Measurements from ENCODE around the gene SLC1A4. TPM values are rescaled to one million over a fixed set of nuclear protein-coding genes. Genes with fewer than 3 reads are reported as not detected.

SLC1A4 gene
- polyA plus RNA-seq, 1 of the 3 experiments (the other 2 are of a cell fraction), result 4.4 TPM

- Histone ChIP-seq H3K27me3 (ENCODE audit: insufficient read depth) (no peaks in the 10 kb centered on the region), H3K9me2 (no peaks in the 10 kb centered on the region), H4K20me1 (ENCODE audit: insufficient read depth) (no peaks in the 10 kb centered on the region), H3K27ac (ENCODE audit: low read depth in 2 of 2, low read length in 1 of 2) (no peak overlapping the region), H3K36me3 (replicated peaks in 1 of 2; ENCODE audit: control insufficient read depth in 1 of 2, insufficient read depth in 2 of 2, low read length in 1 of 2) (peaks cover 0 to 3% of the 10 kb centered on the region in 2 experiments), H2AFZ (ENCODE audit: low read depth) (no peak overlapping the region), H3K4me1 (ENCODE audit: control insufficient read depth in 1 of 2, insufficient read depth in 2 of 2, low read depth in 1 of 2, low read length in 1 of 2) (peaks cover 0 to 10% of the 10 kb centered on the region in 2 experiments; a peak in 1 of 4 replicates), H3K4me3 (ENCODE audit: low read depth in 2 of 2, low read length in 1 of 2) (no peak overlapping the region), H3F3A (replicated peaks; ENCODE audit: insufficient read depth) (no peaks in the 10 kb centered on the region), H3K9ac (no peak overlapping the region), H3K79me2 (ENCODE audit: insufficient read depth) (no peaks in the 10 kb centered on the region), H3K4me2 (no peak overlapping the region), H3K9me3 (no peaks in the 10 kb centered on the region)
- ChIA-PET CTCF (interaction anchor here (1.1 to 1.9 kb wide), 3 partner anchors 29 to 108 kb away, joined by 4 to 5 read pairs (median 4); no protein-coding TSS in a partner anchor), POLR2A (no interaction called here)
- TF ChIP-seq RAD21 (IDR thresholded peaks at IDR 0.05; ENCODE audit: low read length) (no peak), TEAD4 (IDR thresholded peaks at IDR 0.05; ENCODE audit: borderline replicate concordance, insufficient read depth) (no peak), REST (IDR thresholded peaks at IDR 0.05; ENCODE audit: low read depth, low read length) (no peak), NRF1 (IDR thresholded peaks at IDR 0.05; ENCODE audit: low read depth, low read length) (no peak), MEF2A (IDR thresholded peaks at IDR 0.05; ENCODE audit: borderline replicate concordance, low read depth) (no peak), JUND (IDR thresholded peaks at IDR 0.05) (no peak), POLR2AphosphoS5 (IDR thresholded peaks at IDR 0.05; ENCODE audit: low read depth, low read length) (no peak), FOXJ3 (CRISPR knock-in tag; IDR thresholded peaks at IDR 0.05) (no peak), FOSL2 (IDR thresholded peaks at IDR 0.05; ENCODE audit: borderline replicate concordance, low read depth) (no peak), EZH2phosphoT487 (IDR thresholded peaks at IDR 0.05; ENCODE audit: borderline replicate concordance, low read depth) (no peak), GATA2 (CRISPR knock-in tag; IDR thresholded peaks at IDR 0.05) (no peak), TAF1 (IDR thresholded peaks at IDR 0.05; ENCODE audit: borderline replicate concordance, low read depth, low read length) (no peak), IRF3 (IDR thresholded peaks at IDR 0.05; ENCODE audit: low read depth, low read length) (no peak)
- TF ChIP-seq, protein P1, sequence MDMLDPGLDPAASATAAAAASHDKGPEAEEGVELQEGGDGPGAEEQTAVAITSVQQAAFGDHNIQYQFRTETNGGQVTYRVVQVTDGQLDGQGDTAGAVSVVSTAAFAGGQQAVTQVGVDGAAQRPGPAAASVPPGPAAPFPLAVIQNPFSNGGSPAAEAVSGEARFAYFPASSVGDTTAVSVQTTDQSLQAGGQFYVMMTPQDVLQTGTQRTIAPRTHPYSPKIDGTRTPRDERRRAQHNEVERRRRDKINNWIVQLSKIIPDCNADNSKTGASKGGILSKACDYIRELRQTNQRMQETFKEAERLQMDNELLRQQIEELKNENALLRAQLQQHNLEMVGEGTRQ (IDR thresholded peaks at IDR 0.05; ENCODE audit: borderline replicate concordance, low read depth, low read length), result no peak
- DNase-seq, result no peak
- WGBS (ENCODE audit: low lambda C conversion rate), result 92% methylated on average over 7 of the region's 8 CpGs
Observed at GRCh38 chr2:65026154-65026553, 37.0 kb downstream of the SLC1A4 start.

Measured in SK-N-SH (cell line).